NT2/D1 (cell line): ENCODE results near the gene EGLN2.
A peak's percentile ranks its signal among the peaks of the same experiment; 100 is the strongest.

Experiments
- DNase-seq: peaks from one replicate; pipeline ENCODE4 v3.0.0-alpha.2; 2011; ENCODE audit warnings: low read depth, low spot score
- H3K27me3 ChIP-seq: 2 replicates; pipeline ENCODE4 v1.6.0; 2011; ENCODE audit warnings: mild to moderate bottlenecking; ENCODE audit not compliant: insufficient read length, insufficient read depth
- H3K36me3 ChIP-seq: 2 replicates; pipeline ENCODE4 v1.6.1; 2011; ENCODE audit warnings: mild to moderate bottlenecking, low read length, mixed read lengths; ENCODE audit not compliant: insufficient read depth, insufficient read length
- H3K4me1 ChIP-seq: 2 replicates; pipeline ENCODE4 v1.5.1; 2011; ENCODE audit not compliant: insufficient read depth, insufficient read length
- H3K4me3 ChIP-seq: 2 replicates; pipeline ENCODE4 v1.5.1; 2011; ENCODE audit warnings: low read depth; ENCODE audit not compliant: insufficient read length
- H3K9ac ChIP-seq: 2 replicates; pipeline ENCODE4 v1.6.0; 2011; ENCODE audit warnings: low read depth; ENCODE audit not compliant: insufficient read length
- H3K9me3 ChIP-seq: 2 replicates; pipeline ENCODE4 v1.5.1; 2011; ENCODE audit warnings: mild to moderate bottlenecking, low read length; ENCODE audit not compliant: insufficient read depth
- SUZ12 ChIP-seq: IDR thresholded peaks from 2 replicates; pipeline ENCODE4 v1.6.1; 2011; ENCODE audit not compliant: insufficient read length, insufficient read depth; ENCODE audit errors: extremely low read depth
- YY1 ChIP-seq: IDR thresholded peaks from 2 replicates; pipeline ENCODE4 v1.6.1; 2011; ENCODE audit not compliant: insufficient read length, insufficient read depth
- ZNF274 ChIP-seq: IDR thresholded peaks from 2 replicates; pipeline ENCODE4 v1.6.1; 2011; ENCODE audit warnings: mild to moderate bottlenecking, low read depth, low read length

The EGLN2 gene

GRCh38 chr19:40798683-40799557 lies at the start of gene EGLN2:
Gene EGLN2, plus strand, starts transcription at chr19:40799191. Its CDS starts 1,382 bp downstream, at chr19:40800573.
- H3K4me1 ChIP-seq = peaks cover 25% of the 10 kb centered on the region
- peak within 1 kb of the TSS; percentile 71 for H3K4me3 ChIP-seq
- H3K9me3 ChIP-seq = no peaks in the 10 kb centered on the region
- DNase-seq = peak; percentile 98
- TF ChIP-seq YY1 = no peak
- TF ChIP-seq ZNF274 = no peak
- no peak for TF ChIP-seq SUZ12
- no peaks in the 10 kb centered on the region for H3K27me3 ChIP-seq
- H3K9ac ChIP-seq = peak within 1 kb of the TSS; percentile 85
- H3K36me3 ChIP-seq = peaks cover 36% of the 10 kb centered on the region

GRCh38 chr19:40750058-40750873 lies 48.7 kb upstream of the EGLN2 start, which contains the start of gene ACTMAP:
Gene ACTMAP, minus strand, starts transcription at chr19:40750477. Its CDS starts 674 bp downstream, at chr19:40749803.
- H3K4me1 ChIP-seq = peaks cover 7% of the 10 kb centered on the region
- peaks cover 26% of the 10 kb centered on the region for H3K36me3 ChIP-seq
- H3K27me3 ChIP-seq = no peaks in the 10 kb centered on the region
- DNase-seq = peak; percentile 96
- H3K4me3 ChIP-seq = peak within 1 kb of the TSS; percentile 75
- H3K9me3 ChIP-seq = no peaks in the 10 kb centered on the region
- peak within 1 kb of the TSS; percentile 99 for H3K9ac ChIP-seq
- TF ChIP-seq YY1 (peak; percentile 76), ZNF274 (no peak), SUZ12 (no peak)

GRCh38 chr19:40750874-40751537 lies 48.0 kb upstream of the EGLN2 start, which contains the start of gene SNRPA:
Gene SNRPA, plus strand, starts transcription at chr19:40751203. Its CDS starts 206 bp downstream, at chr19:40751409.
- Histone ChIP-seq H3K4me1 (peaks cover 13% of the 10 kb centered on the region), H3K9me3 (no peaks in the 10 kb centered on the region), H3K9ac (peak within 1 kb of the TSS; percentile 99), H3K4me3 (peak within 1 kb of the TSS; percentile 75), H3K36me3 (peaks cover 33% of the 10 kb centered on the region), H3K27me3 (no peaks in the 10 kb centered on the region)
- peak; percentile 95 for DNase-seq
- no peak for TF ChIP-seq SUZ12

- Histone ChIP-seq H3K4me3 (peak overlapping the region; percentile 75), H3K36me3 (peaks cover 46% of the 10 kb centered on the region), H3K4me1 (peaks cover 16% of the 10 kb centered on the region), H3K9ac (peak overlapping the region; percentile 26), H3K27me3 (no peaks in the 10 kb centered on the region), H3K9me3 (no peaks in the 10 kb centered on the region)
- no peak for DNase-seq
- TF ChIP-seq YY1 (no peak), ZNF274 (no peak), SUZ12 (no peak)
Measured at GRCh38 chr19:40752257-40752781, 46.7 kb upstream of the EGLN2 start.

- Histone ChIP-seq H3K36me3 (peaks cover 63% of the 10 kb centered on the region), H3K4me1 (peaks cover 13% of the 10 kb centered on the region), H3K9me3 (no peaks in the 10 kb centered on the region), H3K9ac (no peak overlapping the region), H3K27me3 (no peaks in the 10 kb centered on the region), H3K4me3 (peak overlapping the region; percentile 9)
- no peak for DNase-seq
- no peak for TF ChIP-seq SUZ12
- no peak for TF ChIP-seq ZNF274
- TF ChIP-seq YY1 = no peak
Measured at GRCh38 chr19:40754611-40755247, 44.3 kb upstream of the EGLN2 start.

- H3K4me3 ChIP-seq = no peak overlapping the region
Measured at GRCh38 chr19:40755248-40755624, 43.8 kb upstream of the EGLN2 start.

More at GRCh38 chr19:40755248-40755624, 43.8 kb upstream of the EGLN2 start:
- Histone ChIP-seq H3K36me3 (peaks cover 68% of the 10 kb centered on the region), H3K9me3 (no peaks in the 10 kb centered on the region), H3K9ac (no peak overlapping the region), H3K4me1 (peaks cover 13% of the 10 kb centered on the region), H3K27me3 (no peaks in the 10 kb centered on the region)
- no peak for DNase-seq
- TF ChIP-seq ZNF274 = no peak
- no peak for TF ChIP-seq YY1
- no peak for TF ChIP-seq SUZ12
